ENCODE measurements around the gene MSI2.

The MSI2 gene

GRCh38 chr17:57466017-57466471, 209.7 kb downstream of the MSI2 start:
- Histone ChIP-seq H3K79me2 (ENCODE audit: control insufficient read depth, low read length) (peaks cover 36% of the 10 kb centered on the region), H4K20me1 (ENCODE audit: control insufficient read depth, insufficient read depth, low read depth, low read length) (0 out of 2 replicates have a peak, but pooled peaks cover 9% of the 10 kb centered on the region), H3K27me3 (ENCODE audit: control insufficient read depth, low read length) (no peaks in the 10 kb centered on the region), H3K9me3 (ENCODE audit: control insufficient read depth, insufficient read depth, low read length) (no peaks in the 10 kb centered on the region), H3K4me3 (ENCODE audit: low read length) (no peak overlapping the region), H3K4me2 (ENCODE audit: low read length) (no peak overlapping the region), H3K36me3 (ENCODE audit: control insufficient read depth, low read length) (no peaks in the 10 kb centered on the region), H3K4me1 (ENCODE audit: control insufficient read depth, low read length) (peaks cover 64% of the 10 kb centered on the region), H3F3A (ENCODE audit: control insufficient read depth, insufficient read depth) (no peaks in the 10 kb centered on the region), H3K27ac (ENCODE audit: low read depth, low read length) (no peak overlapping the region), H3K9me2 (replicated peaks; ENCODE audit: control insufficient read depth, low read length) (no peaks in the 10 kb centered on the region)
- TF ChIP-seq, protein P1, sequence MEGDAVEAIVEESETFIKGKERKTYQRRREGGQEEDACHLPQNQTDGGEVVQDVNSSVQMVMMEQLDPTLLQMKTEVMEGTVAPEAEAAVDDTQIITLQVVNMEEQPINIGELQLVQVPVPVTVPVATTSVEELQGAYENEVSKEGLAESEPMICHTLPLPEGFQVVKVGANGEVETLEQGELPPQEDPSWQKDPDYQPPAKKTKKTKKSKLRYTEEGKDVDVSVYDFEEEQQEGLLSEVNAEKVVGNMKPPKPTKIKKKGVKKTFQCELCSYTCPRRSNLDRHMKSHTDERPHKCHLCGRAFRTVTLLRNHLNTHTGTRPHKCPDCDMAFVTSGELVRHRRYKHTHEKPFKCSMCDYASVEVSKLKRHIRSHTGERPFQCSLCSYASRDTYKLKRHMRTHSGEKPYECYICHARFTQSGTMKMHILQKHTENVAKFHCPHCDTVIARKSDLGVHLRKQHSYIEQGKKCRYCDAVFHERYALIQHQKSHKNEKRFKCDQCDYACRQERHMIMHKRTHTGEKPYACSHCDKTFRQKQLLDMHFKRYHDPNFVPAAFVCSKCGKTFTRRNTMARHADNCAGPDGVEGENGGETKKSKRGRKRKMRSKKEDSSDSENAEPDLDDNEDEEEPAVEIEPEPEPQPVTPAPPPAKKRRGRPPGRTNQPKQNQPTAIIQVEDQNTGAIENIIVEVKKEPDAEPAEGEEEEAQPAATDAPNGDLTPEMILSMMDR (IDR thresholded peaks at IDR 0.05; ENCODE audit: low read depth, low read length, poor library complexity, severe bottlenecking) = no peak
- no peak for TF ChIP-seq EZH2phosphoT487 (IDR thresholded peaks at IDR 0.05; ENCODE audit: borderline replicate concordance, low read length)

- Histone ChIP-seq H3K4me2 (ENCODE audit: low read length) (no peak overlapping the region), H3K4me3 (ENCODE audit: low read length) (no peak overlapping the region), H3K4me1 (ENCODE audit: control insufficient read depth, low read length) (peaks cover 64% of the 10 kb centered on the region), H3K9me2 (replicated peaks; ENCODE audit: control insufficient read depth, low read length) (no peaks in the 10 kb centered on the region), H3K9me3 (ENCODE audit: control insufficient read depth, insufficient read depth, low read length) (no peaks in the 10 kb centered on the region), H3K36me3 (ENCODE audit: control insufficient read depth, low read length) (no peaks in the 10 kb centered on the region), H3F3A (ENCODE audit: control insufficient read depth, insufficient read depth) (no peaks in the 10 kb centered on the region), H3K27me3 (ENCODE audit: control insufficient read depth, low read length) (no peaks in the 10 kb centered on the region), H3K27ac (ENCODE audit: low read depth, low read length) (no peak overlapping the region), H3K79me2 (ENCODE audit: control insufficient read depth, low read length) (peaks cover 35% of the 10 kb centered on the region), H4K20me1 (ENCODE audit: control insufficient read depth, insufficient read depth, low read depth, low read length) (0 out of 2 replicates have a peak, but pooled peaks cover 9% of the 10 kb centered on the region)
- TF ChIP-seq EZH2phosphoT487 (IDR thresholded peaks at IDR 0.05; ENCODE audit: borderline replicate concordance, low read length) = no peak
- TF ChIP-seq, protein P1 (IDR thresholded peaks at IDR 0.05; ENCODE audit: low read depth, low read length, poor library complexity, severe bottlenecking) = no peak
Observed at GRCh38 chr17:57466521-57466920, 210.2 kb downstream of the MSI2 start.

DNA sequence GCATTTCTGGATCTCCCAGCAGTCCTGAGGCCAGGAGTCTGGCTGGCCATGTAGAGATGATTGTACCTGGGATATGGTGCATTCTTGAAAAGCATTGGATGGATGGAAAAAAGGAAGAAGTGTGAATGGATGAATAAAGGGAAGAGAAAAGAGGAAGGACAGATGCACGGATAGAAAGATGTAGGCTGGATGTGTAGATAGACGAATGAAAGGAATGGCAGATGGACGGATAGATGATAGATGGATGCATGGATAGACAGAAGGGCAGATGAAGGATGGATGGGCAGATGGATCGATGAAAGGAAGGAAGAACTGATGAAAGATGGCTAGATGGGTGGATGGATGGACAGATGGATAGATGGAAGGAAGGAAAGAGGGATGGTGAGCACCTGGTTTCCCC, 210.9 kb downstream of the MSI2 start:
- no peaks in the 10 kb centered on the region for H3K27me3 ChIP-seq (ENCODE audit: control insufficient read depth, low read length)
- no peaks in the 10 kb centered on the region for H3K9me3 ChIP-seq (ENCODE audit: control insufficient read depth, insufficient read depth, low read length)
- 0 out of 2 replicates have a peak, but pooled peaks cover 11% of the 10 kb centered on the region for H4K20me1 ChIP-seq (ENCODE audit: control insufficient read depth, insufficient read depth, low read depth, low read length)
- TF ChIP-seq, protein P1 (IDR thresholded peaks at IDR 0.05; ENCODE audit: low read depth, low read length, poor library complexity, severe bottlenecking) = no peak
- no peak for TF ChIP-seq EZH2phosphoT487 (IDR thresholded peaks at IDR 0.05; ENCODE audit: borderline replicate concordance, low read length)
- no peaks in the 10 kb centered on the region for H3K36me3 ChIP-seq (ENCODE audit: control insufficient read depth, low read length)
- no peaks in the 10 kb centered on the region for H3F3A ChIP-seq (ENCODE audit: control insufficient read depth, insufficient read depth)
- H3K4me3 ChIP-seq (ENCODE audit: low read length) = no peak overlapping the region
- H3K27ac ChIP-seq (ENCODE audit: low read depth, low read length) = no peak overlapping the region
- H3K9me2 ChIP-seq (replicated peaks; ENCODE audit: control insufficient read depth, low read length) = no peaks in the 10 kb centered on the region
- H3K4me2 ChIP-seq (ENCODE audit: low read length) = no peak overlapping the region
- peaks cover 58% of the 10 kb centered on the region for H3K4me1 ChIP-seq (ENCODE audit: control insufficient read depth, low read length)
- peaks cover 29% of the 10 kb centered on the region for H3K79me2 ChIP-seq (ENCODE audit: control insufficient read depth, low read length)

All from DOHH2 (cell line).